GM12891 (cell line): ENCODE data around the gene PCID2.

Experiments used
- DNase-seq: peaks from one replicate; pipeline ENCODE4 v3.0.0; 2011; ENCODE audit warnings: low spot score; ENCODE audit not compliant: insufficient read length
- FAIRE-seq: peaks from 2 replicates; lab custom pipeline; 2011; peaks lifted over from hg19 to GRCh38; lab: Jason Lieb, UNC
- PAX5 ChIP-seq: IDR thresholded peaks from 2 replicates; pipeline ENCODE4 v1.6.1; 2011; ENCODE audit warnings: low read length, moderate library complexity, mild to moderate bottlenecking; ENCODE audit not compliant: insufficient read depth, severe bottlenecking
- POLR2A ChIP-seq: IDR thresholded peaks from 2 replicates; pipeline ENCODE4 v1.6.1; 2011; ENCODE audit warnings: low read depth, low read length, control low read depth
- POLR2AphosphoS5 ChIP-seq: IDR thresholded peaks from 2 replicates; pipeline ENCODE4 v1.6.1; 2011; ENCODE audit warnings: low read depth, low read length, control low read depth
- POU2F2 ChIP-seq: IDR thresholded peaks from 2 replicates; pipeline ENCODE4 v1.6.1; 2011; ENCODE audit warnings: low read depth, mild to moderate bottlenecking, control low read depth, low read length, moderate library complexity
- SPI1 ChIP-seq: IDR thresholded peaks from 2 replicates; pipeline ENCODE4 v1.6.1; 2011; ENCODE audit warnings: low read depth, low read length, control low read depth
- TAF1 ChIP-seq: IDR thresholded peaks from 2 replicates; pipeline ENCODE4 v1.6.1; 2011; ENCODE audit warnings: low read depth, low read length, control low read depth

PCID2 gene

GRCh38 chr13:113138792-113139551 is 69.5 kb downstream of the PCID2 start:
- no peak for DNase-seq
- FAIRE-seq, result no peak
- TF ChIP-seq SPI1, result no peak
- TF ChIP-seq POLR2AphosphoS5, result no peak
- no peak for TF ChIP-seq POLR2A
- no peak for TF ChIP-seq POU2F2
- no peak for TF ChIP-seq TAF1
- no peak for TF ChIP-seq PAX5

- FAIRE-seq (no peak), DNase-seq (no peak)
Measured at GRCh38 chr13:113137691-113138298, 70.7 kb downstream of the PCID2 start.

GRCh38 chr13:113135281-113135760 is 73.1 kb downstream of the PCID2 start:
- no peak for FAIRE-seq
- TF ChIP-seq POLR2AphosphoS5 (no peak), POLR2A (no peak), POU2F2 (no peak), SPI1 (no peak), PAX5 (no peak), TAF1 (no peak)
- no peak for DNase-seq

More at GRCh38 chr13:113137691-113138298, 70.7 kb downstream of the PCID2 start:
- no peak for TF ChIP-seq SPI1
- no peak for TF ChIP-seq POLR2A
- TF ChIP-seq PAX5, result no peak
- TF ChIP-seq POU2F2, result no peak
- no peak for TF ChIP-seq TAF1
- no peak for TF ChIP-seq POLR2AphosphoS5

GRCh38 chr13:113129921-113130750 is 78.3 kb downstream of the PCID2 start:
- FAIRE-seq (no peak), DNase-seq (no peak)
- no peak for TF ChIP-seq SPI1
- no peak for TF ChIP-seq TAF1
- TF ChIP-seq PAX5, result no peak
- no peak for TF ChIP-seq POU2F2
- TF ChIP-seq POLR2A, result no peak
- TF ChIP-seq POLR2AphosphoS5, result no peak

- DNase-seq (no peak), FAIRE-seq (no peak)
- TF ChIP-seq POU2F2, result no peak
- no peak for TF ChIP-seq POLR2AphosphoS5
- no peak for TF ChIP-seq SPI1
- no peak for TF ChIP-seq TAF1
- TF ChIP-seq POLR2A, result no peak
- TF ChIP-seq PAX5, result no peak
Measured at GRCh38 chr13:113129480-113129879, 79.0 kb downstream of the PCID2 start.
